HEK293 (cell line): Measurements from ENCODE around the gene SRRM5.

Source experiments
- GFI1B ChIP-seq: fragments of 450-650 bp; formaldehyde crosslinking; IDR thresholded peaks from 2 replicates; pipeline ENCODE4 v1.5.1; 2016; ENCODE audit warnings: missing biosample characterization, missing genetic modification characterization
- GLI4 ChIP-seq: fragments of 450-650 bp; formaldehyde crosslinking; IDR thresholded peaks from 2 replicates; pipeline ENCODE4 v1.5.1; 2016; ENCODE audit warnings: missing biosample characterization, missing genetic modification characterization
- GLIS2 ChIP-seq: fragments of 450-650 bp; formaldehyde crosslinking; IDR thresholded peaks from 2 replicates; pipeline ENCODE4 v1.5.1; 2016; ENCODE audit warnings: missing biosample characterization, missing genetic modification characterization
- KLF16 ChIP-seq: fragments of 450-650 bp; formaldehyde crosslinking; IDR thresholded peaks from 2 replicates; pipeline ENCODE4 v1.5.1; 2017; ENCODE audit warnings: missing biosample characterization, missing genetic modification characterization
- WT1 ChIP-seq: fragments of 450-650 bp; formaldehyde crosslinking; IDR thresholded peaks from 2 replicates; pipeline ENCODE4 v1.5.1; 2016; ENCODE audit warnings: missing biosample characterization, missing genetic modification characterization
- ZBTB7A ChIP-seq: fragments of 450-650 bp; formaldehyde crosslinking; IDR thresholded peaks from 2 replicates; pipeline ENCODE4 v1.5.1; 2016; ENCODE audit warnings: low read depth, missing biosample characterization, missing genetic modification characterization
- ZIC2 ChIP-seq: fragments of 450-650 bp; formaldehyde crosslinking; IDR thresholded peaks from 2 replicates; pipeline ENCODE4 v1.5.1; 2016; ENCODE audit warnings: missing biosample characterization, missing genetic modification characterization
- ZNF184 ChIP-seq: fragments of 450-650 bp; IDR thresholded peaks from 2 replicates; pipeline ENCODE4 v1.5.1; 2018; ENCODE audit warnings: missing biosample characterization, mild to moderate bottlenecking, missing genetic modification characterization
- ZNF221 ChIP-seq: fragments of 450-650 bp; formaldehyde crosslinking; IDR thresholded peaks from 2 replicates; pipeline ENCODE4 v1.5.1; 2017; ENCODE audit warnings: missing biosample characterization, missing genetic modification characterization, borderline replicate concordance
- ZNF223 ChIP-seq: fragments of 450-650 bp; formaldehyde crosslinking; IDR thresholded peaks from 2 replicates; pipeline ENCODE4 v1.5.1; 2016; ENCODE audit warnings: missing biosample characterization, missing genetic modification characterization
- ZNF274 ChIP-seq, 2 experiments: fragments of 200-500 bp in 1 of 2; fragments of 450-650 bp in 1 of 2; sonication (Bioruptor generic) in 1 of 2; formaldehyde crosslinking in 1 of 2; IDR thresholded peaks; 2 replicates each; pipeline versions ENCODE4 v1.5.1 to v1.6.1; 2014 to 2016; ENCODE audit warnings: borderline replicate concordance in 1 of 2, inconsistent platforms in 1 of 2, low read length in 1 of 2, missing biosample characterization in 1 of 2, missing genetic modification characterization in 1 of 2
- ZNF335 ChIP-seq: fragments of 450-650 bp; formaldehyde crosslinking; conservative IDR thresholded peaks from 2 replicates; pipeline ENCODE4 v1.5.1; 2016; ENCODE audit warnings: missing biosample characterization, missing genetic modification characterization
- ZNF350 ChIP-seq: fragments of 450-650 bp; formaldehyde crosslinking; IDR thresholded peaks from 2 replicates; pipeline ENCODE4 v1.5.0; 2017; ENCODE audit warnings: missing biosample characterization, mild to moderate bottlenecking, missing genetic modification characterization
- ZNF391 ChIP-seq: fragments of 450-650 bp; formaldehyde crosslinking; IDR thresholded peaks from 2 replicates; pipeline ENCODE4 v1.5.1; 2016; ENCODE audit warnings: low read depth, missing biosample characterization, missing genetic modification characterization, borderline replicate concordance
- ZNF423 ChIP-seq: fragments of 450-650 bp; formaldehyde crosslinking; IDR thresholded peaks from 2 replicates; pipeline ENCODE4 v1.5.1; 2016; ENCODE audit warnings: missing biosample characterization, missing genetic modification characterization
- ZNF48 ChIP-seq: fragments of 450-650 bp; formaldehyde crosslinking; IDR thresholded peaks from 2 replicates; pipeline ENCODE4 v1.5.1; 2016; ENCODE audit warnings: missing biosample characterization, missing genetic modification characterization
- ZNF501 ChIP-seq: fragments of 450-650 bp; formaldehyde crosslinking; IDR thresholded peaks from 2 replicates; pipeline ENCODE4 v1.5.1; 2016; ENCODE audit warnings: missing biosample characterization, missing genetic modification characterization
- ZNF558 ChIP-seq: fragments of 450-650 bp; formaldehyde crosslinking; IDR thresholded peaks from 2 replicates; pipeline ENCODE4 v1.5.1; 2016; ENCODE audit warnings: missing biosample characterization, missing genetic modification characterization
- ZNF660 ChIP-seq: fragments of 450-650 bp; IDR thresholded peaks from 2 replicates; pipeline ENCODE4 v1.5.1; 2018; ENCODE audit warnings: missing biosample characterization, mild to moderate bottlenecking, missing genetic modification characterization
- ZNF707 ChIP-seq: fragments of 450-650 bp; formaldehyde crosslinking; IDR thresholded peaks from 2 replicates; pipeline ENCODE4 v1.5.1; 2016; ENCODE audit warnings: missing biosample characterization, missing genetic modification characterization
- ZNF776 ChIP-seq: fragments of 450-650 bp; formaldehyde crosslinking; IDR thresholded peaks from 2 replicates; pipeline ENCODE4 v1.5.0; 2017; ENCODE audit warnings: missing biosample characterization, missing genetic modification characterization, borderline replicate concordance
- TF ChIP-seq, protein P1 (sequence below): fragments of 450-650 bp; formaldehyde crosslinking; IDR thresholded peaks from 2 replicates; pipeline ENCODE4 v1.5.1; 2016; ENCODE audit warnings: missing biosample characterization, missing genetic modification characterization
- TF ChIP-seq, protein P2 (sequence below): fragments of 450-650 bp; IDR thresholded peaks from 2 replicates; pipeline ENCODE4 v1.5.1; 2018; ENCODE audit warnings: missing biosample characterization, mild to moderate bottlenecking, missing genetic modification characterization
- TF ChIP-seq, protein P3 (sequence below): fragments of 450-650 bp; IDR thresholded peaks from 2 replicates; pipeline ENCODE4 v1.5.1; 2018; ENCODE audit warnings: missing biosample characterization, missing genetic modification characterization
- TF ChIP-seq, protein P4 (sequence below): fragments of 450-650 bp; formaldehyde crosslinking; IDR thresholded peaks from 2 replicates; pipeline ENCODE4 v1.5.1; 2017; ENCODE audit warnings: missing biosample characterization, missing genetic modification characterization
- TF ChIP-seq, protein P5 (sequence below): fragments of 450-650 bp; formaldehyde crosslinking; IDR thresholded peaks from 2 replicates; pipeline ENCODE4 v1.5.1; 2016; ENCODE audit warnings: missing biosample characterization, missing genetic modification characterization
- TF ChIP-seq, protein P6 (sequence below): fragments of 450-650 bp; formaldehyde crosslinking; IDR thresholded peaks from 2 replicates; pipeline ENCODE4 v1.5.1; 2016; ENCODE audit warnings: missing biosample characterization, missing genetic modification characterization
- TF ChIP-seq, protein P7 (sequence below): fragments of 450-650 bp; formaldehyde crosslinking; IDR thresholded peaks from 2 replicates; pipeline ENCODE4 v1.5.1; 2017; ENCODE audit warnings: missing biosample characterization, mild to moderate bottlenecking, missing genetic modification characterization, moderate library complexity

SRRM5 gene

DNA sequence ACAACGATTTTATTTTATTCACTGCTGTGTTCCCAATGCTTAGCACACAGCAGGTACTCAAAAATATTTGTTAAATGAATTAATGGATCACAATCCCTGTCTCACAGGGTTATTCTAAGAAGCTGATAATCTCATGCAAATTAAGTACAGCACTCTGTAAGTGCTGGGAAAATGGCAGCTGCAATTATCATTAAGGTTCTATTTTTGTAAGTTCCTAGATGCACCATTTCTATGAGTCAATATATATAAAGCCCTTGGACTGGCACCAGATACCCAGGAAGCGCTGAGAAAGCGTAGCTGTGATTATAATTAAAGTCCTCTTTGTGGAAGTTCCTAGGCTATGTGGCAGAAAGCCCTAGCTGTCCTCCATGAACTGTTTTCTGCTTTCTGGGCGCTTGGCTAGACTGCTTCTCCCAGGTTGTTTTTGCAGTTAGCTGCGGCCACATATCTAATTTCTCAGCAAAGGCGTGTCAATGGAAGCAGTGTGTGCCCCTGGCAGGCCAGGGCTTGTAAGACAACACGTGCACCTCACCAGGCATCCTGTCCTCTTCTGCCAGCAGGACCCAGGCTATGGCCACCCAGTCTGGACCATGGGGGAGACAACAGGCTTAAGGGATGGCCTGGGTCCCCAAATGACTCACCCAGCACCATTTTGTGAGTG is 5.2 kb upstream of the SRRM5 start (continued):
- TF ChIP-seq ZNF660 (0 out of 2 replicates have a peak, but pooled peaks have one; percentile 14), ZNF335 (0 out of 2 replicates have a peak, but pooled peaks have one; percentile 9), ZNF48 (tag by site-specific recombination) (no peak), ZIC2 (tag by site-specific recombination) (0 out of 2 replicates have a peak, but pooled peaks have one; percentile 38), KLF16 (tag by site-specific recombination) (no peak), ZNF707 (tag by site-specific recombination) (no peak), ZNF221 (tag by site-specific recombination) (no peak), ZNF350 (tag by site-specific recombination) (no peak), ZNF274 (IDR thresholded peaks at IDR 0.05; ENCODE audit: low read length) (no peak), ZNF274 (tag by site-specific recombination; IDR thresholded peaks at IDR 0.05; ENCODE audit: borderline replicate concordance) (no peak), ZNF558 (tag by site-specific recombination) (no peak), GFI1B (no peak), ZNF501 (tag by site-specific recombination) (0 out of 2 replicates have a peak, but pooled peaks have one; percentile 42), GLI4 (tag by site-specific recombination) (no peak), ZNF423 (tag by site-specific recombination) (no peak), ZNF391 (tag by site-specific recombination) (0 out of 2 replicates have a peak, but pooled peaks have one; percentile 14), ZBTB7A (tag by site-specific recombination) (no peak), WT1 (tag by site-specific recombination) (no peak), ZNF776 (tag by site-specific recombination) (no peak), ZNF184 (tag by site-specific recombination) (no peak), ZNF223 (tag by site-specific recombination) (no peak), GLIS2 (tag by site-specific recombination) (peak; percentile 25; the same call in 1 of the 2 replicates)
- TF ChIP-seq, protein P1, sequence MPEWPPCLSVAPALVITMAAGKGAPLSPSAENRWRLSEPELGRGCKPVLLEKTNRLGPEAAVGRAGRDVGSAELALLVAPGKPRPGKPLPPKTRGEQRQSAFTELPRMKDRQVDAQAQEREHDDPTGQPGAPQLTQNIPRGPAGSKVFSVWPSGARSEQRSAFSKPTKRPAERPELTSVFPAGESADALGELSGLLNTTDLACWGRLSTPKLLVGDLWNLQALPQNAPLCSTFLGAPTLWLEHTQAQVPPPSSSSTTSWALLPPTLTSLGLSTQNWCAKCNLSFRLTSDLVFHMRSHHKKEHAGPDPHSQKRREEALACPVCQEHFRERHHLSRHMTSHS (tag by site-specific recombination): no peak
- TF ChIP-seq, protein P2, sequence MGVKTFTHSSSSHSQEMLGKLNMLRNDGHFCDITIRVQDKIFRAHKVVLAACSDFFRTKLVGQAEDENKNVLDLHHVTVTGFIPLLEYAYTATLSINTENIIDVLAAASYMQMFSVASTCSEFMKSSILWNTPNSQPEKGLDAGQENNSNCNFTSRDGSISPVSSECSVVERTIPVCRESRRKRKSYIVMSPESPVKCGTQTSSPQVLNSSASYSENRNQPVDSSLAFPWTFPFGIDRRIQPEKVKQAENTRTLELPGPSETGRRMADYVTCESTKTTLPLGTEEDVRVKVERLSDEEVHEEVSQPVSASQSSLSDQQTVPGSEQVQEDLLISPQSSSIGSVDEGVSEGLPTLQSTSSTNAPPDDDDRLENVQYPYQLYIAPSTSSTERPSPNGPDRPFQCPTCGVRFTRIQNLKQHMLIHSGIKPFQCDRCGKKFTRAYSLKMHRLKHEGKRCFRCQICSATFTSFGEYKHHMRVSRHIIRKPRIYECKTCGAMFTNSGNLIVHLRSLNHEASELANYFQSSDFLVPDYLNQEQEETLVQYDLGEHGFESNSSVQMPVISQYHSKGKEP (tag by site-specific recombination): peak; percentile 54
- TF ChIP-seq, protein P3, sequence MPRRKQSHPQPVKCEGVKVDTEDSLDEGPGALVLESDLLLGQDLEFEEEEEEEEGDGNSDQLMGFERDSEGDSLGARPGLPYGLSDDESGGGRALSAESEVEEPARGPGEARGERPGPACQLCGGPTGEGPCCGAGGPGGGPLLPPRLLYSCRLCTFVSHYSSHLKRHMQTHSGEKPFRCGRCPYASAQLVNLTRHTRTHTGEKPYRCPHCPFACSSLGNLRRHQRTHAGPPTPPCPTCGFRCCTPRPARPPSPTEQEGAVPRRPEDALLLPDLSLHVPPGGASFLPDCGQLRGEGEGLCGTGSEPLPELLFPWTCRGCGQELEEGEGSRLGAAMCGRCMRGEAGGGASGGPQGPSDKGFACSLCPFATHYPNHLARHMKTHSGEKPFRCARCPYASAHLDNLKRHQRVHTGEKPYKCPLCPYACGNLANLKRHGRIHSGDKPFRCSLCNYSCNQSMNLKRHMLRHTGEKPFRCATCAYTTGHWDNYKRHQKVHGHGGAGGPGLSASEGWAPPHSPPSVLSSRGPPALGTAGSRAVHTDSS (tag by site-specific recombination): no peak
- TF ChIP-seq, protein P4, sequence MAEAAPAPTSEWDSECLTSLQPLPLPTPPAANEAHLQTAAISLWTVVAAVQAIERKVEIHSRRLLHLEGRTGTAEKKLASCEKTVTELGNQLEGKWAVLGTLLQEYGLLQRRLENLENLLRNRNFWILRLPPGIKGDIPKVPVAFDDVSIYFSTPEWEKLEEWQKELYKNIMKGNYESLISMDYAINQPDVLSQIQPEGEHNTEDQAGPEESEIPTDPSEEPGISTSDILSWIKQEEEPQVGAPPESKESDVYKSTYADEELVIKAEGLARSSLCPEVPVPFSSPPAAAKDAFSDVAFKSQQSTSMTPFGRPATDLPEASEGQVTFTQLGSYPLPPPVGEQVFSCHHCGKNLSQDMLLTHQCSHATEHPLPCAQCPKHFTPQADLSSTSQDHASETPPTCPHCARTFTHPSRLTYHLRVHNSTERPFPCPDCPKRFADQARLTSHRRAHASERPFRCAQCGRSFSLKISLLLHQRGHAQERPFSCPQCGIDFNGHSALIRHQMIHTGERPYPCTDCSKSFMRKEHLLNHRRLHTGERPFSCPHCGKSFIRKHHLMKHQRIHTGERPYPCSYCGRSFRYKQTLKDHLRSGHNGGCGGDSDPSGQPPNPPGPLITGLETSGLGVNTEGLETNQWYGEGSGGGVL (tag by site-specific recombination): no peak
- TF ChIP-seq, protein P5, sequence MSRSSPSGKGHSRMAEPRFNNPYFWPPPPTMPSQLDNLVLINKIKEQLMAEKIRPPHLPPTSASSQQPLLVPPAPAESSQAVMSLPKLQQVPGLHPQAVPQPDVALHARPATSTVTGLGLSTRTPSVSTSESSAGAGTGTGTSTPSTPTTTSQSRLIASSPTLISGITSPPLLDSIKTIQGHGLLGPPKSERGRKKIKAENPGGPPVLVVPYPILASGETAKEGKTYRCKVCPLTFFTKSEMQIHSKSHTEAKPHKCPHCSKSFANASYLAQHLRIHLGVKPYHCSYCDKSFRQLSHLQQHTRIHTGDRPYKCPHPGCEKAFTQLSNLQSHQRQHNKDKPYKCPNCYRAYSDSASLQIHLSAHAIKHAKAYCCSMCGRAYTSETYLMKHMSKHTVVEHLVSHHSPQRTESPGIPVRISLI (tag by site-specific recombination): no peak
- TF ChIP-seq, protein P6, sequence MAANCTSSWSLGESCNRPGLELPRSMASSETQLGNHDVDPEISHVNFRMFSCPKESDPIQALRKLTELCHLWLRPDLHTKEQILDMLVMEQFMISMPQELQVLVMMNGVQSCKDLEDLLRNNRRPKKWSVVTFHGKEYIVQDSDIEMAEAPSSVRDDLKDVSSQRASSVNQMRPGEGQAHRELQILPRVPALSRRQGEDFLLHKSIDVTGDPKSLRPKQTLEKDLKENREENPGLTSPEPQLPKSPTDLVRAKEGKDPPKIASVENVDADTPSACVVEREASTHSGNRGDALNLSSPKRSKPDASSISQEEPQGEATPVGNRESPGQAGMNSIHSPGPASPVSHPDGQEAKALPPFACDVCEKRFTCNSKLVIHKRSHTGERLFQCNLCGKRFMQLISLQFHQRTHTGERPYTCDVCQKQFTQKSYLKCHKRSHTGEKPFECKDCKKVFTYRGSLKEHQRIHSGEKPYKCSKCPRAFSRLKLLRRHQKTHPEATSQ (tag by site-specific recombination): no peak
- TF ChIP-seq, protein P7, sequence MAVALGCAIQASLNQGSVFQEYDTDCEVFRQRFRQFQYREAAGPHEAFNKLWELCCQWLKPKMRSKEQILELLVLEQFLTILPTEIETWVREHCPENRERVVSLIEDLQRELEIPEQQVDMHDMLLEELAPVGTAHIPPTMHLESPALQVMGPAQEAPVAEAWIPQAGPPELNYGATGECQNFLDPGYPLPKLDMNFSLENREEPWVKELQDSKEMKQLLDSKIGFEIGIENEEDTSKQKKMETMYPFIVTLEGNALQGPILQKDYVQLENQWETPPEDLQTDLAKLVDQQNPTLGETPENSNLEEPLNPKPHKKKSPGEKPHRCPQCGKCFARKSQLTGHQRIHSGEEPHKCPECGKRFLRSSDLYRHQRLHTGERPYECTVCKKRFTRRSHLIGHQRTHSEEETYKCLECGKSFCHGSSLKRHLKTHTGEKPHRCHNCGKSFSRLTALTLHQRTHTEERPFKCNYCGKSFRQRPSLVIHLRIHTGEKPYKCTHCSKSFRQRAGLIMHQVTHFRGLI (tag by site-specific recombination): no peak
